SU-DHL-6 (cell line): ENCODE data around the gene SPHK2.

Experiments
- CTCF ChIP-seq: fragments of 200-600 bp; sonication (generic); IDR thresholded peaks from one replicate; pipeline ENCODE4 v1.5.1; 2017; ENCODE audit warnings: antibody characterized with exemption, mild to moderate bottlenecking, low read length, moderate library complexity; ENCODE audit not compliant: insufficient read depth, poor library complexity, severe bottlenecking
- EZH2phosphoT487 ChIP-seq: fragments of 200-600 bp; sonication (generic), shearing (Covaris generic); conservative IDR thresholded peaks from 2 replicates; pipeline ENCODE4 v1.6.1; 2018; ENCODE audit warnings: mild to moderate bottlenecking, antibody characterized with exemption, low read length, moderate library complexity, mixed read lengths

GRCh38 chr19:48616041-48616436 lies 3.3 kb upstream of the SPHK2 start:
- no peak for TF ChIP-seq CTCF
- no peak for TF ChIP-seq EZH2phosphoT487
